Suprapubic skin (tissue), 4 donors: ENCODE measurements around the gene DUOXA1. TPM values are rescaled to one million over a fixed set of nuclear protein-coding genes. Genes with fewer than 3 reads are reported as not detected.

ENCODE experiments used
- DNase-seq, 2 donors: peaks; one replicate each; pipeline ENCODE4 v3.0.0-alpha.2; 2019; ENCODE audit warnings: low spot score in 2 of 2
- H3K27ac ChIP-seq: fragments of 200-600 bp; sonication (generic); one replicate; pipeline ENCODE4 v1.5.1; 2019
- H3K27me3 ChIP-seq: fragments of 200-600 bp; sonication (generic); one replicate; pipeline ENCODE4 v1.5.1; 2019
- H3K36me3 ChIP-seq: fragments of 200-600 bp; sonication (generic); one replicate; pipeline ENCODE4 v1.5.1; 2019
- H3K4me1 ChIP-seq: fragments of 200-600 bp; sonication (generic); one replicate; pipeline ENCODE4 v1.5.1; 2019
- H3K4me3 ChIP-seq: fragments of 200-600 bp; sonication (generic); one replicate; pipeline ENCODE4 v1.5.1; 2019; ENCODE audit warnings: mild to moderate bottlenecking
- H3K9me3 ChIP-seq: fragments of 200-600 bp; sonication (generic); one replicate; pipeline ENCODE4 v1.5.1; 2019
- EP300 ChIP-seq: sonication (generic); formaldehyde crosslinking; IDR thresholded peaks from one replicate; pipeline ENCODE4 v1.6.1; 2017; ENCODE audit warnings: antibody characterized with exemption
- POLR2A ChIP-seq, 2 donors: fragments of 450-650 bp; IDR thresholded peaks; one replicate each; pipeline ENCODE4 v1.6.1; 2017; ENCODE audit warnings: antibody characterized with exemption in 2 of 2, mild to moderate bottlenecking in 2 of 2, moderate library complexity in 2 of 2
- POLR2AphosphoS5 ChIP-seq, 3 donors: sonication (generic); formaldehyde crosslinking; IDR thresholded peaks; one replicate each; pipeline ENCODE4 v1.6.1; 2017; ENCODE audit warnings: antibody characterized with exemption in 3 of 3
- WGBS: methylation state at CpG from one replicate; pipeline ENCODE4 v1.1.5; 2018; 5-methylcytosine and 5-hydroxymethylcytosine counted together
- total RNA-seq, 4 donors: library from RNA; depleted of rRNA; stranded (reverse); fragments of >200 nt; gene quantifications; one replicate each; pipeline ENCODE4 v1.1.0, GENCODE V29; 2016
- TF ChIP-seq, protein P1 (sequence below), 2 donors: fragments of 200-600 bp in 1 of 2; fragments of 450-650 bp in 1 of 2; sonication (generic) in 1 of 2; IDR thresholded peaks; one replicate each; pipeline ENCODE4 v1.5.1; 2016 to 2019; ENCODE audit warnings: antibody characterized with exemption in 2 of 2, mild to moderate bottlenecking in 1 of 2, moderate library complexity in 1 of 2

The DUOXA1 gene
- total RNA-seq, 4 donors from 2014 or later = 65.6 to 178 (median 89.6) TPM

DNA sequence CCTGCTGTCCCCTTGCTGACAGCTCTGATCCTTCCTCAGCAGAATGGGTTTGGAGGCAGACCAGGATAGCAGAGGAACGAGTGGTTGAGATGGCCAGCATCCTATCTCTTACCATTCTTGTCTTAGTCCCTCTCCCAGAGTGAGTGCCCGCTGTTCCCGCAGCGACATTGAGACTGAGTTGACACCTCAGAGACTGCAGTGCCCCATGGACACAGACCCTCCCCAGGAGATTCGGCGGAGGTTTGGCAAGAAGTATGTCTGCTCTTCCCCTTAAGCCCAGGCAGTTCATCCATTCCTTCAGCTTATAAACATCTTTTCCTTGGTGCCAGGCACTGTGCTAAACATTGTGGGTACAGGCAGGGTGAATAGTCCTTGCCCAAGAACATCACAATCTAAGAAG, 21.3 kb upstream of the DUOXA1 start:
- H3K4me3 ChIP-seq = no peak overlapping the region
- no peak overlapping the region for H3K27ac ChIP-seq
- DNase-seq = no peak
- 96% methylated on average over 4 of the region's 6 CpGs for WGBS
- peaks cover 10% of the 10 kb centered on the region for H3K4me1 ChIP-seq
- no peaks in the 10 kb centered on the region for H3K9me3 ChIP-seq
- peaks cover 30% of the 10 kb centered on the region for H3K36me3 ChIP-seq
- TF ChIP-seq, protein P1, sequence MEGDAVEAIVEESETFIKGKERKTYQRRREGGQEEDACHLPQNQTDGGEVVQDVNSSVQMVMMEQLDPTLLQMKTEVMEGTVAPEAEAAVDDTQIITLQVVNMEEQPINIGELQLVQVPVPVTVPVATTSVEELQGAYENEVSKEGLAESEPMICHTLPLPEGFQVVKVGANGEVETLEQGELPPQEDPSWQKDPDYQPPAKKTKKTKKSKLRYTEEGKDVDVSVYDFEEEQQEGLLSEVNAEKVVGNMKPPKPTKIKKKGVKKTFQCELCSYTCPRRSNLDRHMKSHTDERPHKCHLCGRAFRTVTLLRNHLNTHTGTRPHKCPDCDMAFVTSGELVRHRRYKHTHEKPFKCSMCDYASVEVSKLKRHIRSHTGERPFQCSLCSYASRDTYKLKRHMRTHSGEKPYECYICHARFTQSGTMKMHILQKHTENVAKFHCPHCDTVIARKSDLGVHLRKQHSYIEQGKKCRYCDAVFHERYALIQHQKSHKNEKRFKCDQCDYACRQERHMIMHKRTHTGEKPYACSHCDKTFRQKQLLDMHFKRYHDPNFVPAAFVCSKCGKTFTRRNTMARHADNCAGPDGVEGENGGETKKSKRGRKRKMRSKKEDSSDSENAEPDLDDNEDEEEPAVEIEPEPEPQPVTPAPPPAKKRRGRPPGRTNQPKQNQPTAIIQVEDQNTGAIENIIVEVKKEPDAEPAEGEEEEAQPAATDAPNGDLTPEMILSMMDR (IDR thresholded peaks at IDR 0.05) = no peak
- no peak for TF ChIP-seq EP300
- TF ChIP-seq POLR2AphosphoS5 (IDR thresholded peaks at IDR 0.05) = no peak
- no peak for TF ChIP-seq POLR2A (IDR thresholded peaks at IDR 0.05)
- H3K27me3 ChIP-seq = no peaks in the 10 kb centered on the region

GRCh38 chr15:45150481-45150880, 20.8 kb upstream of the DUOXA1 start:
- Histone ChIP-seq H3K27me3 (no peaks in the 10 kb centered on the region), H3K4me1 (peaks cover 14% of the 10 kb centered on the region), H3K4me3 (no peak overlapping the region), H3K27ac (no peak overlapping the region), H3K36me3 (peaks cover 30% of the 10 kb centered on the region), H3K9me3 (no peaks in the 10 kb centered on the region)
- TF ChIP-seq, protein P1 (IDR thresholded peaks at IDR 0.05) = no peak
- no peak for TF ChIP-seq POLR2A (IDR thresholded peaks at IDR 0.05)
- TF ChIP-seq EP300 = no peak
- TF ChIP-seq POLR2AphosphoS5 (IDR thresholded peaks at IDR 0.05) = no peak
- no peak for DNase-seq
- WGBS = no CpG with 5 or more reads among the region's 6 CpGs

DNA sequence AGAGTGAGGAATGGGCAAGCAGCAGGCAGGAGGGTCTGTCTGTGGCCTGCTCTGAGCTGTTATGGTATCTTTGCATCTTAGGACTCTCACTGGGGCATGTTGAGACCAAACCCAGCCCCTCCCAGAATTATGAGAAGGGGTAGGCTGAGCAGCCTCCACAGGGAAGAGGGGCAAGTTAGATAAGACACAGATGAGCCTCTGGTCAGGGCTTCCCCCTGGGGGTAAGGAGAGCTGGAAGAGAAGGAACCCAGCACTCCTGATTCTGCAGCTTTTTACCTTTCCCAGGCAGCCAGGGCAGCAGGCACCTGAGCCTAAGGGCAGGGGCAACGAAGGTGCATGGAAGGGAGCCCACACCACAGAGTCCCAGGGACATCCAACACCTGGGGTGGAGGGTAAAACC, 19.4 kb upstream of the DUOXA1 start:
- no peak overlapping the region for H3K27ac ChIP-seq

GRCh38 chr15:45148076-45149059, 18.7 kb upstream of the DUOXA1 start:
- no peak for TF ChIP-seq EP300
- no peak for TF ChIP-seq POLR2A (IDR thresholded peaks at IDR 0.05)
- TF ChIP-seq, protein P1 (IDR thresholded peaks at IDR 0.05) = no peak
- TF ChIP-seq POLR2AphosphoS5 (IDR thresholded peaks at IDR 0.05) = no peak

More for the DNA sequence above, 19.4 kb upstream of the DUOXA1 start:
- H3K36me3 ChIP-seq = peaks cover 30% of the 10 kb centered on the region
- no peak overlapping the region for H3K4me3 ChIP-seq
- DNase-seq = no peak
- no peaks in the 10 kb centered on the region for H3K9me3 ChIP-seq
- peaks cover 14% of the 10 kb centered on the region for H3K4me1 ChIP-seq
- WGBS = 40% methylated on average over 1 of the region's 1 CpG
- H3K27me3 ChIP-seq = no peaks in the 10 kb centered on the region
- TF ChIP-seq, protein P1 (IDR thresholded peaks at IDR 0.05) = no peak
- no peak for TF ChIP-seq EP300
- no peak for TF ChIP-seq POLR2AphosphoS5 (IDR thresholded peaks at IDR 0.05)
- no peak for TF ChIP-seq POLR2A (IDR thresholded peaks at IDR 0.05)

DNA sequence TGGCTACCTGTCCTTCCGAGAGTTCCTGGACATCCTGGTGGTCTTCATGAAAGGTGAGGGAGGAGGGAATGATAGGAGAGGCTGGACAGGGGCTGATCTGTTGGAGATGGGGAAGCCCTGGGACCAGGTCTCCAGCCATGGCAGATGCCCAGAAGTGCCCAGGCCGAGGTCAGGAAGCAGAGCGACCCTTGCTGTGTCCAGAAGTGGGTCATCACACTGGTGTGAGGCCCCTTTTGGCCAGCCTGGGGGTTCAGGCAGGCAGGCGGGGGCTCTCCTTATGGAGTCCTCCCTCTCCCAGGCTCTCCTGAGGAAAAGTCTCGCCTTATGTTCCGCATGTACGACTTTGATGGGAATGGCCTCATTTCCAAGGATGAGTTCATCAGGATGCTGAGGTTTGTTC, 17.9 kb upstream of the DUOXA1 start:
- Histone ChIP-seq H3K27me3 (no peaks in the 10 kb centered on the region), H3K4me1 (peaks cover 14% of the 10 kb centered on the region), H3K4me3 (no peak overlapping the region), H3K9me3 (no peaks in the 10 kb centered on the region), H3K36me3 (peaks cover 37% of the 10 kb centered on the region), H3K27ac (no peak overlapping the region)
- DNase-seq = no peak
- TF ChIP-seq EP300 = no peak
- no peak for TF ChIP-seq POLR2AphosphoS5 (IDR thresholded peaks at IDR 0.05)
- no peak for TF ChIP-seq POLR2A (IDR thresholded peaks at IDR 0.05)
- TF ChIP-seq, protein P1 (IDR thresholded peaks at IDR 0.05) = no peak
- 97% methylated on average over 6 of the region's 7 CpGs for WGBS

More at GRCh38 chr15:45148076-45149059, 18.7 kb upstream of the DUOXA1 start:
- no peak for DNase-seq
- peaks cover 33% of the 10 kb centered on the region for H3K36me3 ChIP-seq
- no peak overlapping the region for H3K27ac ChIP-seq
- H3K4me1 ChIP-seq = peaks cover 14% of the 10 kb centered on the region
- no peaks in the 10 kb centered on the region for H3K27me3 ChIP-seq
- no peaks in the 10 kb centered on the region for H3K9me3 ChIP-seq
- H3K4me3 ChIP-seq = no peak overlapping the region
- WGBS = 78% methylated on average over 12 of the region's 12 CpGs
